ENCODE measurements around the gene NSD2.

GRCh38 chr4:1833307-1834046, 37.7 kb upstream of the NSD2 start:
- TF ChIP-seq EZH2 (IDR thresholded peaks at IDR 0.05) (no peak), CTCF (IDR thresholded peaks at IDR 0.05) (no peak), EZH2phosphoT487 (IDR thresholded peaks at IDR 0.05) (no peak)
